Hippocampal formation (tissue), 2 donors: ENCODE results near the gene CROCC2.

Source experiments
- DNase-seq, 2 donors: peaks; one replicate each; lab custom pipeline; 2025; lab: John Stamatoyannopoulos, UW

The CROCC2 gene

DNA sequence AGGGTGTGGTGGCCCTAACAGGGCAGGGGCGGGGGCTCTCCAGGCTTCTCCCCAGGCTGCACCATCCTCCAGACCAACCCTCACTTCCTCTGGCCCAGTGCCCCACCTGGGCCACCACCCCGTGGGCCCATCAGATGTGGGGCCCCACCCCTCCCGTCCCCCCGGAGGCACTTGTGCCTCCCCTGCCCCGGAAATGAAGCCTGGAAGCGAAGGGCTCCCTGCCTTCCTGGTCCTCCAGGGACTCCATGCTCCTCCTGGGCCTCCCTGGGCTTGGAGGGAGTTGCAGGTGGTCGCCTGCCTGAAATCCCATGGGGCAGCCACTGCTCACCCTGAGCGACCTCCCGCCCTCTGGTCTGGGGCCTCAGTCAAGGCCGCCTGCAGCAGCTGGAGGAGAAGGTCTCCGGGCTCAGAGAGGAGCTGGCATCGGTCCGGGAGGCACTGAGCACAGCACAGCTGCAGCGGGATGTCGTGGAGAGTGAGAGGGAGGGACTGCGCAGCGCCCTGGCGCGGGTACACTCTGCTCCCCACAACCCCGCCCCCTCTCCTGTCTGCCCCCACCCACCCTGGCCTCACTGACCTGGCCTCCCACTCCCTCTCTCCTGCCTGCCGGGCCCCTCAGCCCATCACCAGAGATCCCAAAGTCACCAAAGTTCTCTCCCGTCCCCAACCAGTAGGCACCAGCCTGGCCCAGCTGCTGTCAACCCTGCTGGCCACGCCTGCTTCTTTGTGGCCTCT lies 28.0 kb downstream of the CROCC2 start:
- no peak for DNase-seq

DNA sequence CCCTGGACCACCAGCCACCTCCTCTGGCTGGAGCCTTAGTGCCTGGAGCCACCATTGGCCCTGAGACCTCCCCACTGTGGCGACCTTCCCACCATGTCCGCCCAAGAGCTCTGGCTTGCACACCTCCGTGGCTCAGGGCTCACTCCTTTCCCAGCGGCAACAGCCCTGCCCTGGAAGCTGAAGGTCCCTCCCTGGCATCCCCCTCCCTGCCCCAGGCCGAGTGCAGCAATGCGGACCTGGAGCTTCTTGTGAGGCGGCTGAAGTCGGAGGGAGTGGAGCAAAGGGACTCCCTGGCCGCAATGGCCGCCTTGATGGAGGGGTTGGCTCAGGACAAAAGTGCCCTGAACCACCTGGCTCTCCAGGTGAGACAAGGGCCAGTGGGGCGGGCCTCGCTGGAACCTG lies 28.6 kb downstream of the CROCC2 start:
- DNase-seq, result no peak

DNA sequence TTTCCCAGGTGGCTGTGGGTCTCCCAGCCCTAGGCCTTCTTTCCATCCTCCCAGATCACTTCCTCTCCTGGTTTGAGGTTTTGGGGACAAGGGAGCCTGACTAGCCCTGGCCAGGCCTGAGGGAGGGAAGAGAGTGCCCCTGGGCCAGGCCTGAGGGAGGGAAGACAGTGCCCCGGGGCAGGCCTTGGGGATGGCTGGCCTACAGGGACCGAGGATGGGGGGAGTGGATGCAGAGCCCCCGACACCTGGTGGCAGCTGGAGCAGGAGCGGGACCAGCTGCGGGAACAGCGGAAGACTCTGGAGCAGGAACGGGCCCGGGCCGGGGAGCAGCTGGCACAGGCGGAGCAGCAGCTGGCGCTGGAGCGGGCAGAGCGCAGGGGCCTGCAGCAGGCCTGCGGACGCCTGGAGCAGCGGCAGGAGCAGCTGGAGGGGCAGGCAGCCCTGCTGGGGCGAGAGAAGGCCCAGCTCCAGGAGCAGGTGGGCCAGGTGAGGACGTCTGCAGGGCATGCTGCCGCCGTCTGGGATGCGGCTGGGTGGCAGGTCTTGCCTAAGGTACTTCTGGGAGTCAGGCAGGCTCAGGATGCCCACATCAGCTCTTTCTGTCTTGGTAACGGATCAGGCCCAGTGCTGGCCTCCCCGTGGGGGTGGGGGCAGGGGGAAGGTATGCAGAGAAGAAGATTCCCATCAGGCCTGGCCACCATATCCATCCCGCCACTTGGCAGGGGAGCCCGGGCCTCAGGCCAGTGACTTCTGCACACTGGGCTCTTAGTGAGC lies 29.2 kb downstream of the CROCC2 start:
- DNase-seq, result no peak

DNA sequence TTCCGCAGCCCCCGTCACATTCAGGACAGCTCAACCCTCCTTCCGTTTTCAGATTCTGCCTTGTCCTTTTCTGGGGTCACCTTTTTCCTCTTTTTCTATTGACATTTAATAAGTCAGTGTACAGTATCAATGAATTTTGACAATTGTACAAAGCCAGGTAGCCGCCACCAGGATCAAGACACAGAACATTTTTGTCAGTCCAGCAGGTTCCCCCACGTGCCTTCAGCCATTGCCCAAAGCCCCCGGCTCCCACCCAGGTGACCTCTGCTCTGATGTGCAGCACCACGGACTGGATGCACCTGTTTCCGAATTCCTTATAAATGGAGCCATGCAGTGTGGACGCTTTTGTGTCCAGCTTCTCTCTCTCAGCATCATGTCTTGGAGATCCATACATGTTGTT lies 30.0 kb downstream of the CROCC2 start:
- no peak for DNase-seq

DNA sequence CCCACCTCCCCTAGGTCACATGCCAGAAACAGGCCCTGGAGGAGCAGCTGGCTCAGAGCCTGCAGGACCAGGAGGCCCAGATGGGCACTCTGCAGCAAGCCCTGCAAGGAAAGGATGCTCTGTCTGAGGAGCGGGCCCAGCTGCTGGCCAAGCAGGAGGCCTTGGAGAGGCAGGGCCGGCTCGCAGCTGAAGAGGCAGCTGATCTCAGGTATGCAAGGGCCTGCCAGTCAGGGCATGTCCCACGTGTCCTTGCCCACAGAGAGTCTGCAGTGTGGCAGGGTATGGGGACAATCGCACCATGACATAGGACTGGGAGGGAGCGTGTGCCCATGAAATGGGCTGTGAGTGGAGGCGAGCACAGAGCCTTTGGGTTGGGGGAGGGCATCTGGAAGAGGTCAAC lies 39.9 kb downstream of the CROCC2 start:
- no peak for DNase-seq

DNA sequence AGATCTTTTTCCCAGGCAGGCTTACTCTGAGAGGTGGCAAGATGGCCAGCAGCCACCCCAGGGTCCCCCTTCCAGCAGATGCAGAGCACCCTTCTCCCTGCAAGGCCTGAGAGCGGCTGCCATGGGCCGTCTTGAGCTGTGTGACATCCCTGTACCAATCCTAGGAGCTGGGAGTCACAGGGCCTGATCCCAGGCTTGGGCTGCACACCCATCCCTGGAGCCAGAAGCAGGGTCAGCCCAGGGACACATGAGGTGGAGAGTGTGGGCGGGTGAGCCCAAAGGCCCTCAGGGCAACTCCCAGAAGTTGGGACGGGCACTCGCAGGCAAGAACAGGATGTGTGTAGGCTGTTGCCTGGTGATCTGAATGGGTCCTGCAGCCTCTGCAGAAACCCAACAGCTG lies 40.5 kb downstream of the CROCC2 start:
- DNase-seq, result no peak

DNA sequence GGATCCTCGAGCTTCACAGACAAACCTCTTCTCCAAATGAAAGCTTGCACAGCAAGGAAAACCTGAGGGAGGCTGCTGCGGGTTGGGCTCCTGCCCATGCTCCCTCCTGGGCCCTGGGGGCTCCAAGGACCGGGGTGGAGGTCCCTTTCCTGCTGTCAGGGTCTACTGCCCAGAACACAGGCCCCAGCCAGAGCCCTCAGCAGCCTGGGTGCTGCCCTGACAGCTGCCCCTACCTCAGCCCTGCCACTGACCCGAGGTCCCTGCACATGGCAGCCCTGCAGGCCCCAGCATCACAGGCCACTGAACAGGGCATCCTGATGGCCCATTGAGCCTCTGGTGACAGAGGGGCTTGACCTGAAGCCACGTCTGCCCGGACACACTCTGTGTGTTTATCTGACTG lies 41.0 kb downstream of the CROCC2 start:
- DNase-seq, result no peak

DNA sequence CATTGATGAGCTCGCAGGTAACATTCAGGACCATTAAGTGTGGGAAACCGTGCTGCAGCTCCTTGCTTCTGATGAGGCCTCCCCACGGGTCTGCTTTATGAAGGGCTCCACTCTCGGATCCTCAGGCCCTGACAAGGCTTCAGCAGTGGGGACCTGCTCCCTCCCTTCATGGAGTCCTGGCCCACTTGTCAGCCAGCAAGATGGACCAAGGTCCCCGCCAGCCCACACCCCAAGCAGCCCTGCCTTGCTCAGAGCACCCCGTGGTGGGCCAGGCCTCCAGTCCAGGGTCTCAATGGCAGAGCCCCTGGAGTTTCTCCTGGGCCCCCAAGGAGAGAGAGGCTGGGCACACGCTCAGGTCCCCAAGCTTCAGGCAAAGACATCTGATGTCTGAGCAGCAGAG lies 41.5 kb downstream of the CROCC2 start:
- no peak for DNase-seq

DNA sequence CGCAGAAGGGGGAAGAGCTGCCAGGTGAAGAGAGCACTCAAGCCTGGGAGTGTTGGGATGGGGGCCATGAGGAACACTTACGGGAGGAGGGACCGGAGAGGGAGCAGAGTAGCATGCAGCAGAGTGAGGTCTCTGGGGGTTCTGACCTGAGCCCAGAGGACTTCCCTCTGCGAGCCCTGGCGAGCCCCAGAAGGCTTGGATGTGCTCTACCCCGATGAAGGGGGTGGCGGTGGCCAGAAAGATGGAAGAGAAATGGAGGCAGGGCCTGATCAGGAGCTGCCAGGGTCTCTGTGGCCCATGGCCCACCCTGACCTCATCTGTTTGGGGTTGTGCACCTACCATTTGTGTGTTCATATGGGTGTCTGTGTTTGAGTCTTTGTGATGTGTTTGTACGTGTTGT lies 42.0 kb downstream of the CROCC2 start:
- no peak for DNase-seq

DNA sequence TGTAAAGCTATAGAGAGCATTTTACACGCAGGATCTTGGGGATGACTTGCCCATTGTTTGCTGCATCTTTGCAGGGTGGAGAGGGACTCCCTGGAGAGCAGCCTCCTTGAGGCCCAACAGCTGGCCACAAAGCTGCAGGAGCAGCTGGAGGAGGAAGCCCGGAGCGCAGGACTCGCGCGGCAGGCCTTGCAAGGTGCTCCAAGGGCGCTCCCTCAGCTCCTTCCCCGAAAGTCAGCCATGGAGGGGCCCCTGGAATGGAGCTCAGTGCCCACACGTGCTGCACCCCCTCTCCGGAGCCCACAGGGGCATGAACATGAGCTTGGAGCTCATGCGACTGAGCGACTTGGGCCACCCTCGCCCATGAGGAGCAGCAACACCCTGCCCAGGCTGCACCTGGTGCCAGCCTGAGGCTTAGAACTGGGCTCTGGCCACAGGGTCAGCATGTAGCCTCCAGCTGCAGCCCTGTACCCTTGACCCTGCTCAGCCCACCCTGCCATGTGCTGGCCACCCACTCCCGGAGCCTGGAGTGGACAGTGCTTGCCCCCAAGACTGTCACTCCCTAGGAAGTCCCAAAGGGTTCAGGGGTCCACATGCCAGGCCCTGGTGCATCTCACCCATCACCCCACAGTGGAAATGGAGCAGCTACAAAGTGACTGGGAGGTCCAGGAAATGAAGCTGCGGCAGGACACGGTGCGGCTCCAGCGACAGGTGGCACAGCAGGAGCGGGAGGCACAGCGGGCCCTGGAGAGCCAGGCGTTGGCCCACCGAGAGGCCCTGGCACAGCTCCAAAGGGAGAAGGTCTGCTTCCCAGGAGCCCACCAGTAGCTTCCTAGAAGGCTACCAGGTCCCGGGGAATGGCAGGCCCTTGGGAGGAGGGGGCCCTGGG lies 43.0 kb downstream of the CROCC2 start:
- no peak for DNase-seq

DNA sequence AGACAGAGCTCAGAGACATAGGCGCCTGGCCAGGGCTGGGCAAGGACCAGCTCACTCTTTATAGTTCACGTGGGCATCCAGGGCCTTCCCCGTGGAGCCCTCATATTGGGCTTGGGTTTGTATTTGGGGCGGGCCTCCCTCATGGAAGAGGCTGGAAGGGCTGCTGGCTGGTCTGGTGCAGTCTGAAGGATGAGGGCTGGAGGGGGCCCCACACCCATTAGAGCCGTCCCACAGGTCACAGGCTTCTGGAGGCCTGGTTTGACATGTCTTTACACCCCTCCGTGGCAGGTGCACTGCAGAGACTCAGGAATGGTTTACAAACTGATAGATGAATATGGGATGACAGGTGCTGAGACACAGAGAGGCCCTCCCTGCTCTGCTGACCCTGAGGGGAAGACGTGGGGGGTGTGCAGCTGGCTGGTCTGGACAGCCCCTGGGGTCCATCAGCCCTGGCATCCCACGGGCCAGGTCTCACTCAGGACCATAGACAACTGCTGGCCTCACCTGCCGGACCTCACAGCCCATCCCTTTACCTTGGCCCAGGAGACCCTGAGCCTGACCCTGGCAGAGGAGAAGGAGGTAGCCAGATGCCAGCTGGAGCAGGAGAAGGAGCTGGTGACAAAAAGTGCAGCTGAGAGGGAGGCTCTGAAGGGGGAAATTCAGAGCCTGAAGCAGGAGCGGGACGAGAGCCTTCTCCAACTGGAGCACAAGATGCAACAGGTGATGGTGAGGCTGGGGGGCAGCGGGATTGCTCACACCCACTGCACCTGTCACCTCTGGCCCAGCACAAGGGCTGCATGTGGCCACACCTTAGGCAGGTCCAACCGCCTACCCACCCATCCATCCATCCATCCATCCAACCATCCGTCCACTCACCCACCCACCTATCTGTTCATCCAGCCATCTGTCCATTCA lies 43.9 kb downstream of the CROCC2 start:
- no peak for DNase-seq

DNA sequence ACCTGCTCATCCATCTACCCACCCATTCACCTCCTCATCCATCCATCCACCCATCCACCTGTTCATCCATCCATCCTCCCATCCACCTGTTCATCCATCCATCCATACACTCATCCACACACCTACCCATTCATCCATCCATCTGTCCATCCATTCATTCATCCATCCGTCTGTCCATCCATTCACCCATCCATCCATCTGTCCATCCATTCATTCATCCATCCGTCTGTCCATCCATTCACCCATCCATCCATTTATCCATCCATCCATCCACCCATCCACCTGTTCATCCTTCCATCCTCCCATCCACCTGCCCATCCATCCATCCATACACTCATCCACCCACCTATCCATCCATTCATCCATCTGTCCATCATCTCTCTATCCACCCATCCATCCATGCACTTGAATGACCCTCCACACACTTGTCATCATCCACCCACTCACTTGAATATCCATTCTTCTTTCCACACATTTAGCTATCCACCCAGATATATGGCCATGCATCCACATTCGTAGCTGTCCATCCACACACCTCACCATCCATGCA lies 45.0 kb downstream of the CROCC2 start:
- no peak for DNase-seq

DNA sequence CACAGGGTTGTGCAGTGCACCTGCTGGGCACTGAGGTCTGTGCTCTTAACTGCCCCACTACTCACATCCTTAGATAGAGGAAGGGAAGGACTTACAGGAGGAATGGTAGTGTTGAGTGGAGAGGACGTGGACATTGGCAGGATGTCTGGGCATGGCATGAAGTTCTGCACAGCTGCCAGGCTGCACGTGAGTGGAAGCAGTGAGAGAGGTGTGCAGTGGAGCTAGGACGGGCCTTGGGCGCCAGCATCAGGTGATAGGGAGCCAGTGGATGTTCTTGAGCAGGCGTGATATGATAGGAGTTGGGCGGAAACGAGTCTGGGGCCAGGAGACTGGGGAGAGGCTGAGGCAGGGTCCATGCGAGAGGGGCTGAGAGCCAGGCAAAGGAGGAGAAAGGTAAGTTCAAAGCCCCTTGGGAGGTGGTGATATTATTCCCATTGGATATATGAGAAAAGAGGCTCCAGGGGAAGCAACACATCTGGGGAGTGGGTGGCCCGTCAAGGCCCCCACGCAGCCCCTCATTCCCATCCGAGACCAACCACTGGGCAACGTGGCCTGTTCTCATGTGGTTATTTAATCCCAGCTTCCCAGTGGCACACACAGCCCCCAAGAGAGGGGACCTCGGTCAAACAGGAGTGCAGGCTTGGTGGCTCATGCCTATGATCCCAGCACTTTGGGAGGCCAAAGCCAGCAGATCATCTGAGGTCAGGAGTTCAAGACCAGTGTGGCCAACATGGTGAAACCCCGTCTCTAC lies 46.5 kb downstream of the CROCC2 start:
- DNase-seq, result no peak

DNA sequence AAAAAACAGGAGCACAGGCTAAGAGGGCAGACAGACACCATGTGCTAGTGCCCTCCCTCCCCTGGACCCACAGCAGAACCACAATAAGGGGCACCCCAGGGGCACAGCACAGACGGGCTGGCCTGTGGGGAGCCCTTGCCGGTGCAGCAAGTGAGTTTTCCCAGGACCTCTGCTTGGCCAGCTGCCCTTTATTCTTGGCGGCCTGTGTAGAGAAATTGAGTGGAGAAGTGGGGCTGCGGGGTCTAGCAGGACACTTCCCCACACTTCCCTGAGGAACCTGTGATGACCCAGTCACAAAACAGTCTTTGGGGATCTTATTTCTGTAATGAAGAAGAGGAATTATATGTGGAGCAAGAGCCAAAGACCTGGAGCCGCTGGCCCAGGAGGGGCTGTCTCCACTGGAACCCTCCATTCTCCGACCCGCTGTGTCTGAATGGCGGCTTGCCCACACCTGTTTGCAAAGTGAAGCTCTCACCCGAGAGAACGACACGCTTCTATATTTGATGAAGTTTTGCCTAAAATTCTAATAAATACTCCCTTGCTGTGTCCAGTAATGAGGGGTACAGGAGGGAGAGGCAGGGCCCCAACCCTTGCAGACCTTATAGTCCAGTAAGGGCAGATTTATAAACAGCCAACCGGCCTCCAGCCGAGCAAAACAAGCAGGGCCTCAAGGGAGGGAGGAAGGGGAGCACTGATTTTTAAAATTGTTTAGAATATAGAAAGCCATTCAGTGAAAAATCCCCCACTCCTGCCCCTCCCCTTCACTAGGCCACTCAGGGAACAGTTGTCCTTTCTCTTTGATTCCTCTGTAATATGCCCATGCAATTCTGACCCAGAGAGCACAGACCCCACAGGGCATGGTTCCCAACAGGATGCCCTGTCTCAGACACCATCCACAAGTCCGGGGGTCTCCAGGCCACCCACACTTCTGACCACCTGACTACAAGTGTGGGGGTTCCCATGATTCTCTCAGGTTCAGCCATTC lies 47.6 kb downstream of the CROCC2 start:
- no peak for DNase-seq

DNA sequence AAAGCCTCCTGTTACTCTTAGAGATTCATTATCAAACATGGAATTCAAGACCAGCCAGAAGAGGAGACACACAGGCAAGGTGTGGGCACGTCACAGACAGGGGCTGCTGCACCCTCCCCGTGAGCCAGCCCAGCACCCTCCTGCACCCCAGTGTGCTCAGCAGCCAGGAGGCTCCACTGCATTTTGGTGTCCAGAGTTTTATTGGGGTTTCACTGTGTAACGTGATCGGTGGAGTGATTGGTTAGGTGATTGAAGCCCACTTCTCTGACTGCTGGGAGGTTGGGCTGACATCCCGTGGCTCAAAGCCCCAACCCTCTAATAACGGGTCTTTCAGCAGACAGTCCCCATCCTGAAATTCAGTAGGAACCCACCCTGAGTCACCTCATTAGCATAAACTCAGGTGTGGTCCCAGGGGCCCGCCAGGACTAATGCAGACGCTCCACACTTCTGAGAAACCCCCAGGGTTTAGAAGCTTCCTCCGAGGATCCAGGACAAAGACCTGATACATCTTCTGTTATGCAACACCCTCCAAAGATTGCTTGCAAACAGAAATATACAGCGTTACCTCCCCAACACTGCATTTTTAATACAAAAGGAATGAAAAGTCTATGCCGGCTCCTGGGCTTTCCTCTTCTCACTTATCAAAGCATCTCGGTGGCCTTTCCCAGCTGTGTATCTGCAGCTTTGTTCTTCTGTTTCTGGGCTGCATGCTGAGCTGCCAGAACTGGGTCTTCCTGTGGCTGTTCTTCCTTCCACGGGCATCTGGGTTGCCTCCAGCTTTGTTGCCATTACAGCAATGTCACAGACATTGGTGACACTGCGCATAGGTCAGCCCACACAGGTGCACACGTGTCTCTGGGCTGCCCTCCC lies 48.5 kb downstream of the CROCC2 start:
- DNase-seq, result no peak

DNA sequence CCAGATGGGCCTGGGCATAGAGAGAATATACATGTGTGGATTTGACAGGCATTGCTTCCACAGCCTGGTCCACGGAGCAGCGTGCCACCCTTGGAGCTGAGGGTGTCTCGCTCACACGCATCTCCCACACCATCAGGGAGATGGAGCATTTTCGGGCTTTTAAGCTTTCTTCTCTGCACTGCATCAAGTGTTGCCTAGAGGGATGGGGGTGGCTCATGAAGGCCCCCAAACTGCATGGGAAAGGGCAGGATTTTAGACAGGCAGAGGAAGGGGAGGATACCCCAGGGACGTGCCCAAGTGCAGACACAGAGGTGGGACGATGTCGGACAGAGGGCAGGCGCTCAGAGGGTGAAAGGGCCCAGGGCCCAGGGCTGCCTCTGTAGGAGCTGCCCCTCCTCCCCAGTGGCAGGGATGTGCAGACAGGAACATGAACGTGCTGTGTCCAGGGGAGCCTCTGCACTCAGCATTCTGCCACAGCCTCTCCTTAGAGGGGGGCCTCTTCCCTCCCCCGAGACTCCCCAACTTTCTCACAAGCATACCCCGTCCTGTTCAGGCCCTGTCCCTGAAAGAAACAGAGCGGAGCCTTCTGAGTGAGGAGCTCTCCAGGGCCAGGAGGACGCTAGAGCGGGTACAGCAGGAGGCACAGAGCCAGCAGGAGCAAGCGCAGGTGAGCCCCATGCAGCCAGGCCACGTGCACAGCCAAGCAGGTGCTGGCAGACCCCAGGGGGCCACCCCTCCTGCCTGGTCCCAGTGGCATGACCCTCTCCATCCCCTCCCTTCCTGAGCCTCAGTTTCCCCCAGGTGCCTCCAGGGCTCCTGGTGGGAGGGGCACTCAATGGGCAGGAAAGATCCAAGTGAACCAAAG lies 49.4 kb downstream of the CROCC2 start:
- no peak for DNase-seq
